H9 (cell line): ENCODE results near the gene TMEM47. TPM values are rescaled to one million over a fixed set of nuclear protein-coding genes. Genes with fewer than 3 reads are reported as not detected.

Experiments
- DNase-seq: peaks from one replicate; pipeline ENCODE4 v3.0.0-alpha.2; 2017
- H2AFZ ChIP-seq: one replicate; pipeline ENCODE4 v1.6.1; 2013; ENCODE audit warnings: mild to moderate bottlenecking, low read length, control low read depth, moderate library complexity
- H2AK5ac ChIP-seq: 2 replicates; pipeline ENCODE4 v1.6.1; 2013; ENCODE audit warnings: low read length, control low read depth, mixed read lengths; ENCODE audit not compliant: insufficient read length
- H2BK120ac ChIP-seq: one replicate; pipeline ENCODE4 v1.6.1; 2013; ENCODE audit warnings: low read depth, mild to moderate bottlenecking, low read length, control low read depth, inconsistent platforms; ENCODE audit not compliant: poor library complexity, severe bottlenecking
- H2BK12ac ChIP-seq: 2 replicates; pipeline ENCODE4 v1.6.1; 2013; ENCODE audit warnings: low read length, control low read depth, mixed read lengths, low read depth; ENCODE audit not compliant: insufficient read length
- H2BK15ac ChIP-seq: 2 replicates; pipeline ENCODE4 v1.6.1; 2013; ENCODE audit warnings: low read depth, low read length, control low read depth
- H2BK20ac ChIP-seq: one replicate; pipeline ENCODE4 v1.6.1; 2013; ENCODE audit warnings: low read depth, mild to moderate bottlenecking, low read length, control low read depth, inconsistent platforms; ENCODE audit not compliant: poor library complexity, severe bottlenecking
- H2BK5ac ChIP-seq: 2 replicates; pipeline ENCODE4 v1.6.1; 2013; ENCODE audit warnings: low read length, control low read depth, mixed read lengths; ENCODE audit not compliant: insufficient read length
- H3K14ac ChIP-seq: 2 replicates; pipeline ENCODE4 v1.6.1; 2013; ENCODE audit warnings: low read length, control low read depth; ENCODE audit not compliant: insufficient read depth
- H3K18ac ChIP-seq: 2 replicates; pipeline ENCODE4 v1.6.1; 2013; ENCODE audit warnings: low read depth, mild to moderate bottlenecking, mixed read lengths, low read length, control low read depth; ENCODE audit not compliant: insufficient read length
- H3K23ac ChIP-seq: 2 replicates; pipeline ENCODE4 v1.6.1; 2013; ENCODE audit warnings: low read length, control low read depth, mixed read lengths, low read depth; ENCODE audit not compliant: insufficient read length
- H3K23me2 ChIP-seq: 2 replicates; pipeline ENCODE4 v1.6.1; 2013; ENCODE audit warnings: low read depth, mild to moderate bottlenecking, mixed read lengths, low read length, control low read depth; ENCODE audit not compliant: insufficient read length, poor library complexity, severe bottlenecking
- H3K27ac ChIP-seq: 2 replicates; pipeline ENCODE4 v1.5.1; 2013; ENCODE audit warnings: low read length, control low read depth, mixed read lengths, low read depth; ENCODE audit not compliant: insufficient read length
- H3K27me3 ChIP-seq: 2 replicates; pipeline ENCODE4 v1.6.1; 2013; ENCODE audit warnings: low read length, control low read depth, inconsistent platforms; ENCODE audit not compliant: insufficient read depth
- H3K4ac ChIP-seq: 2 replicates; pipeline ENCODE4 v1.6.1; 2013; ENCODE audit warnings: low read depth, mild to moderate bottlenecking, control low read depth, inconsistent platforms, low read length, moderate library complexity
- H3K4me1 ChIP-seq: 2 replicates; pipeline ENCODE4 v1.6.1; 2013; ENCODE audit warnings: low read length, control low read depth, inconsistent platforms; ENCODE audit not compliant: insufficient read depth
- H3K4me2 ChIP-seq: 2 replicates; pipeline ENCODE4 v1.6.1; 2013; ENCODE audit warnings: low read length, control low read depth, mixed read lengths; ENCODE audit not compliant: insufficient read length, insufficient read depth
- H3K56ac ChIP-seq: 2 replicates; pipeline ENCODE4 v1.6.1; 2013; ENCODE audit warnings: low read depth, mild to moderate bottlenecking, mixed read lengths, low read length, control low read depth; ENCODE audit not compliant: insufficient read length
- H3K79me1 ChIP-seq: 2 replicates; pipeline ENCODE4 v1.6.1; 2013; ENCODE audit warnings: low read depth, mild to moderate bottlenecking, moderate library complexity, low read length, control low read depth, inconsistent platforms; ENCODE audit not compliant: insufficient read depth, poor library complexity, severe bottlenecking
- H3K79me2 ChIP-seq: 2 replicates; pipeline ENCODE4 v1.6.1; 2013; ENCODE audit warnings: low read length, control low read depth, inconsistent platforms; ENCODE audit not compliant: insufficient read depth
- H3K9ac ChIP-seq: 2 replicates; pipeline ENCODE4 v1.6.1; 2013; ENCODE audit warnings: low read length, control low read depth, mixed read lengths; ENCODE audit not compliant: insufficient read length; ENCODE audit errors: extremely low read depth
- H3K9me3 ChIP-seq: one replicate; pipeline ENCODE4 v1.6.1; 2013; ENCODE audit warnings: low read depth, low read length, inconsistent platforms; ENCODE audit not compliant: control insufficient read depth
- H3T11ph ChIP-seq: one replicate; pipeline ENCODE4 v1.6.1; 2013; ENCODE audit warnings: mild to moderate bottlenecking, low read length, control low read depth, inconsistent platforms
- H4K20me1 ChIP-seq: one replicate; pipeline ENCODE4 v1.6.1; 2013; ENCODE audit not compliant: control insufficient read depth, insufficient read length, insufficient read depth
- H4K5ac ChIP-seq: 2 replicates; pipeline ENCODE4 v1.6.1; 2013; ENCODE audit warnings: low read depth, mild to moderate bottlenecking, mixed read lengths, low read length, control low read depth; ENCODE audit not compliant: insufficient read length
- H4K8ac ChIP-seq: replicated peaks from 2 replicates; pipeline ENCODE4 v1.6.1; 2013; ENCODE audit warnings: low read length, control low read depth, mixed read lengths, low read depth; ENCODE audit not compliant: insufficient read length
- H4K91ac ChIP-seq: 2 replicates; pipeline ENCODE4 v1.6.1; 2013; ENCODE audit warnings: low read depth, mild to moderate bottlenecking, moderate library complexity, mixed read lengths, low read length, control low read depth; ENCODE audit not compliant: insufficient read length
- H3K27ac Mint-ChIP-seq, 3 experiments: 2 replicates in 2 of 3; 3 replicates in 1 of 3; pipeline ENCODE4 v1.8.0; 2020 to 2021; ENCODE audit warnings: mixed read lengths in 3 of 3, mild to moderate bottlenecking in 1 of 3, moderate library complexity in 1 of 3
- H3K27me3 Mint-ChIP-seq: 2 replicates; pipeline ENCODE4 v1.8.0; 2021; ENCODE audit warnings: low read depth, mild to moderate bottlenecking, moderate library complexity, mixed read lengths
- H3K36me3 Mint-ChIP-seq, 3 experiments: 2 replicates in 2 of 3; 3 replicates in 1 of 3; pipeline ENCODE4 v1.8.0; 2020 to 2021; ENCODE audit warnings: low read depth in 3 of 3, mixed read lengths in 3 of 3; ENCODE audit not compliant: insufficient read depth in 1 of 3
- H3K4me1 Mint-ChIP-seq, 2 experiments: 2 replicates each; pipeline ENCODE4 v1.8.0; 2020; ENCODE audit warnings: mixed read lengths in 2 of 2
- H3K4me3 Mint-ChIP-seq, 2 experiments: 2 replicates in 1 of 2; 3 replicates in 1 of 2; pipeline ENCODE4 v1.8.0; 2020 to 2021; ENCODE audit warnings: mild to moderate bottlenecking in 2 of 2, mixed read lengths in 2 of 2, moderate library complexity in 1 of 2
- H3K9me3 Mint-ChIP-seq, 2 experiments: 2 replicates in 1 of 2; 3 replicates in 1 of 2; pipeline ENCODE4 v1.8.0; 2020; ENCODE audit warnings: mild to moderate bottlenecking in 2 of 2, mixed read lengths in 2 of 2, moderate library complexity in 1 of 2
- WGBS: extraction: QIAGEN DNeasy Blood & Tissue Kit; methylation state at CpG from one replicate; pipeline ENCODE4 v1.1.7; 2013; ENCODE audit warnings: missing lambda C conversion rate, low lambda C conversion rate, mixed read lengths; ENCODE audit not compliant: insufficient read length; ENCODE audit errors: extremely low coverage; 5-methylcytosine and 5-hydroxymethylcytosine counted together
- total RNA-seq: library from RNA; stranded (reverse); gene quantifications from 2 replicates; pipeline ENCODE4 v1.2.1, GENCODE V29; 2021
- TF ChIP-seq, protein P1 (sequence below): fragments of 200-600 bp; sonication (generic); conservative IDR thresholded peaks from 3 replicates; pipeline ENCODE4 v1.8.0; 2021; ENCODE audit warnings: antibody characterized with exemption, mild to moderate bottlenecking

The TMEM47 gene
- total RNA-seq, 1 experiment from 2014 or later: 26.0 TPM

DNA sequence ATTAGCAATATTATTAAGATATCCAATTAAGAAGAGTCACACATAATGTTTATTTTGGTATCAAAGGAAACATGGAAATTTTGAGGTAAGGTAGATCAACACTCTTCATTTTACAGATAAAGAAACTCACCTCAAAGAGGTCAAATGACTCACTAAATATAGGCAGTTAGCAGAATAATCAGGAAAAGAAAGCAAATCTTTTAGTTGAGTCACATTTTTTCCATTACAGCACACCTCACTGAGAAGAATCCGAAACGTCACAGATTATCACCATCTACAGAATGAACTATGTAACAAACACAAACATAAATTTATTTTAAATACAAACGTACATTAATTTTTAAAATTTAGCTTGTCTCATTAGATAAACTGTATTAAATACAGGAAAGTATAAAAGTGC, 70.1 kb downstream of the TMEM47 start:
- H2AFZ ChIP-seq: no peak overlapping the region
- no peaks in the 10 kb centered on the region for H3K79me1 ChIP-seq
- Mint-ChIP-seq H3K27ac (no peak overlapping the region; a peak in 1 of 7 replicates), H3K4me1 (peaks cover 18 to 23% of the 10 kb centered on the region in 2 experiments), H3K4me3 (no peak overlapping the region), H3K36me3 (peaks cover 0 to 20% (median 0%) of the 10 kb centered on the region in 3 experiments; a peak in 3 of 7 replicates), H3K9me3 (peaks cover 13 to 56% of the 10 kb centered on the region in 2 experiments; a peak in 4 of 5 replicates), H3K27me3 (no peaks in the 10 kb centered on the region)
- no peaks in the 10 kb centered on the region for H3K4me1 ChIP-seq
- no peak overlapping the region for H3K23ac ChIP-seq
- no peak overlapping the region for H3K14ac ChIP-seq
- no peak overlapping the region for H2BK20ac ChIP-seq
- no peaks in the 10 kb centered on the region for H4K20me1 ChIP-seq
- no peak overlapping the region for H2BK5ac ChIP-seq
- H3K56ac ChIP-seq: no peak overlapping the region
- DNase-seq: no peak
- H3K79me2 ChIP-seq: no peaks in the 10 kb centered on the region
- TF ChIP-seq, protein P1, sequence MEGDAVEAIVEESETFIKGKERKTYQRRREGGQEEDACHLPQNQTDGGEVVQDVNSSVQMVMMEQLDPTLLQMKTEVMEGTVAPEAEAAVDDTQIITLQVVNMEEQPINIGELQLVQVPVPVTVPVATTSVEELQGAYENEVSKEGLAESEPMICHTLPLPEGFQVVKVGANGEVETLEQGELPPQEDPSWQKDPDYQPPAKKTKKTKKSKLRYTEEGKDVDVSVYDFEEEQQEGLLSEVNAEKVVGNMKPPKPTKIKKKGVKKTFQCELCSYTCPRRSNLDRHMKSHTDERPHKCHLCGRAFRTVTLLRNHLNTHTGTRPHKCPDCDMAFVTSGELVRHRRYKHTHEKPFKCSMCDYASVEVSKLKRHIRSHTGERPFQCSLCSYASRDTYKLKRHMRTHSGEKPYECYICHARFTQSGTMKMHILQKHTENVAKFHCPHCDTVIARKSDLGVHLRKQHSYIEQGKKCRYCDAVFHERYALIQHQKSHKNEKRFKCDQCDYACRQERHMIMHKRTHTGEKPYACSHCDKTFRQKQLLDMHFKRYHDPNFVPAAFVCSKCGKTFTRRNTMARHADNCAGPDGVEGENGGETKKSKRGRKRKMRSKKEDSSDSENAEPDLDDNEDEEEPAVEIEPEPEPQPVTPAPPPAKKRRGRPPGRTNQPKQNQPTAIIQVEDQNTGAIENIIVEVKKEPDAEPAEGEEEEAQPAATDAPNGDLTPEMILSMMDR: no peak
- no peaks in the 10 kb centered on the region for H3K9me3 ChIP-seq
- H3K4ac ChIP-seq: no peak overlapping the region
- H3K27me3 ChIP-seq: no peaks in the 10 kb centered on the region
- H3T11ph ChIP-seq: no peak overlapping the region
- no peak overlapping the region for H3K27ac ChIP-seq
- H3K23me2 ChIP-seq: no peaks in the 10 kb centered on the region
- no peak overlapping the region for H2AK5ac ChIP-seq
- no peak overlapping the region for H4K5ac ChIP-seq
- H3K18ac ChIP-seq: no peak overlapping the region
- no peak overlapping the region for H4K8ac ChIP-seq
- no peak overlapping the region for H2BK15ac ChIP-seq
- no peak overlapping the region for H3K9ac ChIP-seq
- no peak overlapping the region for H2BK120ac ChIP-seq
- no peak overlapping the region for H4K91ac ChIP-seq
- H3K4me2 ChIP-seq: no peak overlapping the region
- no peak overlapping the region for H2BK12ac ChIP-seq
- 100% methylated on average over 2 of the region's 3 CpGs for WGBS
